Measurements from ENCODE around the gene ABCA4.

ABCA4 gene

GRCh38 chr1:94121411-94121821 is 468 bp upstream of the ABCA4 start:
- no peak for DNase-seq

- no peak for DNase-seq
Observed at GRCh38 chr1:94120570-94120901, 412 bp downstream of the ABCA4 start.

DNA sequence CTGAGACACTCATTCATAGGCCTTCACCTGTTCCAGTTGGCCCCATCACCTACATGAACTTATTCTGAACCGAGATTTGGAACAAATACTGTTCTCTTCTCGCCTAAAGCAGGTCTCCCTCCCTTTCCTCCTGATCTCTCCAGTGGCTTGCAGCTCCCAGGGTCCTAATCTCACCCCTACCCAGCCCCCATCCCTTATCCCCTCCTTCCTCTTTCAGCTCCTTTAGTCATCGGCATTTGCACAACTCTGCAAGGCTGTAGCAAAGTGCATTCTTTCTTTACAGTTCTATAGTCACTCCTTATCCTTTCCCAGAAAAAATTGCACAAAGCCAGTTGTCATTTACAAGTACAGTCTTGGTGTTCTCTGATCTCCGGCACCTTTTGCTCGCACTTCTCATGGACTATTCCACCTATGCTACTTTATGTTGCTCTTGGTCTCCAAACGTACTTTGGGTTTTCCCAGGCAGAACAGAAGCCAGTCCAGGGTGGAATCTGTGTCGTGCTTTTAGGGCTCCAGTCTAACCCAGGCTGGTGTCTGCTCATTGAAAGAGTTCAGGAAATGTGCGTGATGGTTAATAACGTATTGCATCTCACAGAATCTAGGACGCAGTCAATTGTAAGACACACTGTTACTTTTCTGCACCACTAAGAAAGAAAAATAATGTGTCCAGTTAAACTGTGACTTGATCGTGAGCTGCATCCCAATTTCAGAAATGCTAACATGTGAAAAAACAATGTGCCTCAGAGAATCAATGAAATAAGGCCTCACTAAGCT is 965 bp downstream of the ABCA4 start:
- no peak for DNase-seq

DNA sequence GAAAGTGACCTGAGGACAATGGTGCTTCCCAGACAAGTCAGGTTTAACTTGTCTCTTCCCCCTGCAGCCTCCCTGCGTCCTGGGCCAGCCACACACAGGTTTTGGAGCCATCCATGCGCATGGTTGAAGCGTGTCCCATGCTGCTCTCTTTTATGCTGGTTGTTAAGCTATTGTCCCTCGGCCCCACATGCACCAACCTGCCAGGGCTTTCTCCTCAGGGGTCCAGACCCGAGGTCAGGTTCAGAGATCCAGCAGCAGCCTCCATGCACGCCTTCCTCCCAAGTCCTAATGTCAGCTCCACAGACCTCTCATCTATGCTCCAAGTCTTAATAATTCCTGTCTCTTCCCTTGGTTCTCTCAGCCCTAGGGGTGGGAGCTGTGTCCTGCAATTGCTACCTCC is 1.6 kb downstream of the ABCA4 start:
- DNase-seq, result no peak

GRCh38 chr1:94118471-94118870 is 2.5 kb downstream of the ABCA4 start:
- no peak for DNase-seq

DNA sequence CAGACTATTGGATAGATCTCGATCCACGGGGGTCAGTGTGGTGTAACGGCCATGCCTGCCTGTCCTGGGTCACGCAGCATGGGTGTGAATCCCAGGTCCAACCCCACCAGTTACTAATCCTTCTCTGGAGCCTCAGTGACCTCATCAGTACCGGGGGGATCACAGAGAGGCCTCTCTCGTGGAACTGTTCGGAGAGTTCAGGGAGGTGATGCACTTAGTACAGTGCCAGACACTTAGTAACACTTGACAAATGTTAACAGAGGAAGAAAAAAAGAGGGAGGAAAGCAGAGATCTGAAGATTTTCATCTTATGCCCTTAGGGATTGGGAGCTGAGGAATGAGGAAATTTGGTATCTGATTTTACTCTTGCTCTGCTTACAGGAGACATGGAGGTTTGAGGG is 2.9 kb downstream of the ABCA4 start:
- no peak for DNase-seq

- DNase-seq, result no peak
Observed at GRCh38 chr1:94117259-94117851, 3.6 kb downstream of the ABCA4 start.

- no peak for DNase-seq
Observed at GRCh38 chr1:94115900-94116436, 5.0 kb downstream of the ABCA4 start.

DNA sequence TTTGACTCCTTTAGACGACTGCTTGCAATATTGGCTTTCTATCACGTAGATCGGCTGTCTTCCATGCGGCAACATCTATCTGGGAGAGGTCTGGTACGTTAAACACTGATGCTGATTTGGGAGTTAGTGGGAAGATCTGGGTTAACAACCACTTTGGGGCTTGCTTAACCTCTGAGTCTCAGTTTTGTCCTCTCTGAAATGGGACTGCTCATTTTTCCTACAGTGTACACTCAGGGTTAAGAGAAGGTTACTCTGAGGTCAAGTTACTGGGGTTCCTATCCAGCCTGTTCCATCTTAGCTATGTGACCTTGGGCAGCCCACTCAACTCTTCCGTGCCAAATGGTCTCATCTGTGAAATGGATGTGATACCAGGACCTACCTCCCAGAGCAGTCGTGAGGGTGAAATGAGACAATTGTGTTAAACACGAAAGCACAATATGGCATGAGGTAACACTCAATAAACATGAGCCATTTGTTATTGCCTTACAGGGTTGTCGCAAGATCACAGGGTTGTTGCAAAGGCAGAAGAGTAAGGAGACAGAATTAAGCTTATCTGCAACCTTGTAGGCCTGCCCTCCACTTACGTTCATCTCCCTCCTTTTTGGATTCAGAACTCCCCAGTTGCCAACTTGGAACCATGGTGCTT is 5.6 kb downstream of the ABCA4 start:
- no peak for DNase-seq

DNA sequence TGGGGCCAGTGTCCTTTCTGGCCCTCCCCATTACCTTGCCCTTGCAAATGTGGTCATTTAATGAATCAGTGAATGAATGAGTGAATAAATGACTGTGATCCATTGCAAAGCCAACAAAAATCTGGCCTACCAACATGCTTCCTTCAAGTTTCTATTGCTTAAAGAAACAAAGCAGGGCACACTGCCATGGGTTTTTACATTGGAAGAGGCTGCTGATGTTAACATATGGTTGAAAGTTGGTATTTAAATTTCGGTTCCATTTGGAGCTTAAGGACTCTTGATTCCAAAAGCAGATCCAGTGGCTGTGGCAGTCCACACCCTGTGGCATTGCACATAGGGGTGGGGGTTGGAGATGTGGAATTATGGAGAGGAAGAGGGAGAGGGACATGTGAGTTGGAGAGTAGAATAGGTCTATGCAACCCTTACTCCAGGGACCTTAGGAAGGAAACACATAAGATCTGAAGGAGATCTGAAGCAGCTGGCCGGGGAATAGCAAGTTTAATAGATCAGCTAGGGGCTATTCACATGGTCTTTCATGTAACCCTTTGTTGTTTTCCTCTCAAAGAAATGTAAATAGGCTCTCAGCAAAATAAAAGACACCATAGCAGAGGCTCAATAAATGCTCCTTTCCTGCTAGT is 7.2 kb downstream of the ABCA4 start:
- no peak for DNase-seq

DNA sequence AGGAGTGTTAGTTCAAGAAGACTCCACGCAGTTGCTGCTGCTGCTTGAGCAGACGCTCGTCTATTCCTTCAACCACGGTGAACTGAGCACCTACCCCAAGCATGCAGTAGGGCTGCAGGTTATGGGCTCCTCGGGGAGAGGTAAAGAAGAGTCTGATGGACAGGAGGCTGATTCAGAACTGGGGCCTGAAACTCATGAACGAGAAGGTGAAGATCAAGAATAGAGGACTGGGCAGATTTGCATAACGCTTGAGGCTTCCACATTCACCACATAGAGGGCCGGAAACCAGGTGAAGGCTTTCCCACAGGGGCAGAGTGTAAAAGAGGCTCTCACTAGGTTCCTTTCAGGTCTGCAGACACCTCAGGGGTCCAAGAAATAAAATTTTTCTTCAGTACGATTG is 9.1 kb downstream of the ABCA4 start:
- DNase-seq, result no peak

GRCh38 chr1:94110946-94111740 is 9.8 kb downstream of the ABCA4 start:
- no peak for DNase-seq

- no peak for DNase-seq
Observed at GRCh38 chr1:94110021-94110761, 10.8 kb downstream of the ABCA4 start.

DNA sequence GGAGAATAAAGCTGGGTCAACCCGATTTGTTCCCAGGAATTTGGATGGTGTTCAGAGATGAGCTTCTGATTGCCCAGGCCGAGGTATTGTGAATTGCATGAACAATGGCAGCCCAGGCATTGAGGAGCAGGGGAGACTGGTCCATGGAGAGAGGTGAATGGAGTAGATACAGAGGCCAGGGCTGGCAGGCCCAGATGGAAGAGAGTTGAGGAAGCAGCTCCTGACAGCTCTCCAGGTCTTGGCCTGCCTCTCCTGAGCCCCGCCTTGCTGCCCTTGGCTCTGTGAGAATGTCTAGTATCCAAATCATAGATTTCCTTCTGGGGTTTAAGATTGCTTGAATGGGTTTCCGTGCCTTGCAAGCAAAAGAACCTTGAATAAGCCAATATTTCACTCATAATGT is 11.5 kb downstream of the ABCA4 start:
- DNase-seq, result no peak

- DNase-seq, result no peak
Observed at GRCh38 chr1:94107141-94107540, 13.8 kb downstream of the ABCA4 start.

- DNase-seq, result no peak
Observed at GRCh38 chr1:94106716-94107115, 14.2 kb downstream of the ABCA4 start.

DNA sequence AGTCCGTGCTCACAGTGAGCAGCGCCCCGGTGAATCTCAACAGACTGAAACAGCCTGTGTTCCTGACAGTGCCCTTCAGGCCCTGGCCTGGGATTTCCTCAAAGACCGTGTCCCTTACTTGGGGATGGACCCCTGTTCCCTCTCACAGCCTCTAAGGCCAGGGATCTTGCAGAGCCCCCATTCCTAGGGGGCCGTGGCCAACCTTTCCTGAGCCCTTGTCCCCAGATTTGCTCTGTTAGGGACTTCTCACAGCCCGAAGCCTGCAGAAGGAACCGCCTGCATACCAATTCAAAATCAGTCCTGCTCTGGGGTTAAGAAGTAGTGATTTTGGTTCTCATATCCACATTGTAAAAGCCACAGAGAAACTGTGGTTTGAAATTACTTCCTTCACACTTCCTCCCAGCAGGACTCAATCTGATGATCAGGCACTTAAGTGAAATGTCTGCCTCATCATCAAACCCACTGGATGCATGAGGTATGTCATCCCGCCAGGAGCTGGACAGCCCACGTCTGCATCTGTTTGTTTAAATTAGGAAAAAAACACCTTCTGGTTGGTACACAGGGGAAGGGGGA is 14.9 kb downstream of the ABCA4 start:
- peak; percentile 16 for DNase-seq

DNA sequence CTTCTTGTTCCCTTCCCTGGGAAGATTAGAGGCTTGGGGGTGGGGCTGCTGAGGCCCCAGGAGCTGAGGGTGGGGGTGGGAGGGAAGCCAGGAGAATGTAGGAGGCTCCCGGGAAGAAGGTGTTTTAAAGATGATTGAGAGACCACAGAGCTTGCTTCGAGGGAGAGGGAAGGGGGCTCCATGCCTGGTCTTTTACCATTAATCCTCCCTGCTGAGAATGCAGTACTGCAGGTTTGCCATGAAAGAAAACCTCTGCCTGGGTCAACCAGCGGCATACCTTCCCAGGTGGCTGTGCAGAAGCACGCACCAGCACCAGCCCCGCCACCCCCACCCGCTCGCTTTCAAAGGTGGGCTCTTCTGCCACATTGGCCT is 15.4 kb downstream of the ABCA4 start:
- DNase-seq, result no peak

- no peak for DNase-seq
Observed at GRCh38 chr1:94104776-94105580, 16.0 kb downstream of the ABCA4 start.

DNA sequence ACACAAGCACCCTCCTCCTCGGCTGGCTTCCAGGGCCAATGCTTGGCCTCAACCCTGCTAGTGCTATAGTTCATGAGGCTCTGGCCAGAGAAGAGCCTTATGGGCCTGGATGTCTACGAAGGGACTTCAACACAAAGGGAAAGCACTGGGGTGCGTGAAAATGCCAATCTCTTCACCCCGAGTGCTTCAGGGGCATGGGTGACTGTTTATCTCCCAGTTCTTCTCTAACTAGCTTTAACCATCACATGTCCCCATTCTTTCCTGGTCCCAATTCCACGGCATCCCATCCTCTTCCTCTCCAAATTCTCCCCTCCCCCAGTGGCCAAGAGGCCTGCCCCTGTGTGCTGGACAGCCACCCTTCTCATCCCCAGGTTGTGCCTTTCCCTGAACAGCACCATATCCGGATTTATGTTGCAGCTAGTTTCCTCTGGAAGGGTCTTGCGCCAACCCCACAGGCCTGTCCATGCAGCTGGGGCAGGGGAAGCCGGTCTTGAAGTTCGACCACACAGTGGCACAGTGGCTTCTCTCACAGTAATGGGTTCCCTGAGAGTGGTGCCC is 16.7 kb downstream of the ABCA4 start:
- DNase-seq, result no peak

DNA sequence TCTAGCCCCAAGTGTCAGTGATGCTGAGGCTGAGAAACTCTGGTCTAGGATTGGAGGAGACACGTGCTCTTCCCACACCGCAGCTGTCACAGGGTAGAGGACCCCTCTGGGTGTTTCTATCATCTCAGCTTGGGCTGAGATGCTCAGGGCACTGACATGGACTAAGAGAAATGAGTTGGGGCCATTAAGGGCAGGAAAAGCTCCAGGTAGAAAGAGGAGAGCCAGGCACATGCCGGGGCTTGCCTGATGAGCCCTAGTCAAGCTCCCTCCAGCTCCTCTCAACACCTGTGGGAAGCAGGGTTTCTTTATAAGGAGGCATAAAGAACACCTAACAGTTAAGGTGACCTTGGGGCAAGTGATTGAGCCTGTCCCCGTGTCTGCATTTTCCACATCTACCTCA is 17.3 kb downstream of the ABCA4 start:
- no peak for DNase-seq
